K562 (cell line): ENCODE measurements around the gene KIAA2012. TPM values are rescaled to one million over a fixed set of nuclear protein-coding genes. Genes with fewer than 3 reads are reported as not detected.

Experiments used
- BRD9 ChIP-seq: fragments of 450-650 bp; IDR thresholded peaks from 2 replicates; pipeline ENCODE4 v1.6.1; 2018; ENCODE audit warnings: low read depth; ENCODE audit not compliant: partially characterized antibody
- C11orf30 ChIP-seq: fragments of 450-650 bp; IDR thresholded peaks from 2 replicates; pipeline ENCODE4 v1.6.1; 2016; ENCODE audit warnings: low read depth, mild to moderate bottlenecking
- GATA2 ChIP-seq: sonication (generic); formaldehyde crosslinking; IDR thresholded peaks from 2 replicates; pipeline ENCODE4 v1.4.0; 2020; ENCODE audit warnings: mild to moderate bottlenecking, missing genetic modification reagents
- HMBOX1 ChIP-seq: sonication (generic); IDR thresholded peaks from 2 replicates; pipeline ENCODE4 v1.6.1; 2016
- MAZ ChIP-seq, 2 experiments: fragments of 450-650 bp in 1 of 2; sonication (generic) in 1 of 2; formaldehyde crosslinking; IDR thresholded peaks in 1 of 2; conservative IDR thresholded peaks in 1 of 2; 2 replicates each; pipeline versions ENCODE4 v1.4.0 to v1.5.0; 2020; ENCODE audit warnings: mild to moderate bottlenecking in 1 of 2, missing genetic modification reagents in 1 of 2
- ZNF395 ChIP-seq: fragments of 200-800 bp; sonication (Bioruptor generic); IDR thresholded peaks from 2 replicates; pipeline ENCODE4 v1.6.1; 2017; ENCODE audit warnings: missing genetic modification characterization, missing compliant biosample characterization
- polyA plus RNA-seq, 8 experiments: library from polyadenylated mRNA; depleted of rRNA in 4 of 8; stranded (reverse) in 5 of 8; unstranded in 3 of 8; fragments of >200 nt; fragmentation: Nextera tagmentation in 2 of 8; fragmentation: Illumina TruSeq in 1 of 8; extraction: Ambion mirVana in 2 of 8; extraction: Trizol in 1 of 8; gene quantifications; 2 replicates each; pipeline versions ENCODE4 v1.2.1 to v1.2.3, GENCODE V29; 2011 to 2014; ENCODE audit warnings: inconsistent platforms in 1 of 8, missing spikeins in 1 of 8
- total RNA-seq, 7 experiments: library from RNA; depleted of rRNA in 6 of 7; stranded (reverse); fragments of >200 nt in 6 of 7; fragmentation: Illumina TruSeq in 2 of 7; extraction: Trizol in 2 of 7; gene quantifications; 2 replicates each; pipeline versions ENCODE4 v1.2.1 to v1.2.3, GENCODE V29; 2011 to 2021; ENCODE audit warnings: low replicate concordance in 1 of 7
- TF ChIP-seq, protein P1 (sequence below), 2 experiments: fragments of 450-650 bp in 1 of 2; sonication (generic) in 1 of 2; formaldehyde crosslinking in 1 of 2; IDR thresholded peaks; 2 replicates each; pipeline versions ENCODE4 v1.7.1 to v1.9.0; 2016 to 2022; ENCODE audit warnings: inconsistent platforms in 1 of 2, mild to moderate bottlenecking in 1 of 2, missing genetic modification reagents in 1 of 2
- TF ChIP-seq, protein P2 (sequence below): fragments of 450-650 bp; conservative IDR thresholded peaks from 2 replicates; pipeline ENCODE4 v1.6.1; 2016; ENCODE audit warnings: missing genetic modification characterization, low read depth, mild to moderate bottlenecking, control low read depth, missing compliant biosample characterization
- TF ChIP-seq, protein P3 (sequence below): fragments of 250-450 bp; sonication (Bioruptor Pico); IDR thresholded peaks from 2 replicates; pipeline ENCODE4 v1.4.0; 2020; ENCODE audit warnings: mild to moderate bottlenecking, moderate library complexity

The KIAA2012 gene
- total and polyA plus RNA-seq, 9 of the 15 experiments (the other 6 are each of a cell fraction or from before 2014, with no cell fraction given), result not detected

GRCh38 chr2:202033317-202034248 lies 39.5 kb upstream of the KIAA2012 start, which contains the start of gene FZD7 (continued):
- TF ChIP-seq, protein P1, sequence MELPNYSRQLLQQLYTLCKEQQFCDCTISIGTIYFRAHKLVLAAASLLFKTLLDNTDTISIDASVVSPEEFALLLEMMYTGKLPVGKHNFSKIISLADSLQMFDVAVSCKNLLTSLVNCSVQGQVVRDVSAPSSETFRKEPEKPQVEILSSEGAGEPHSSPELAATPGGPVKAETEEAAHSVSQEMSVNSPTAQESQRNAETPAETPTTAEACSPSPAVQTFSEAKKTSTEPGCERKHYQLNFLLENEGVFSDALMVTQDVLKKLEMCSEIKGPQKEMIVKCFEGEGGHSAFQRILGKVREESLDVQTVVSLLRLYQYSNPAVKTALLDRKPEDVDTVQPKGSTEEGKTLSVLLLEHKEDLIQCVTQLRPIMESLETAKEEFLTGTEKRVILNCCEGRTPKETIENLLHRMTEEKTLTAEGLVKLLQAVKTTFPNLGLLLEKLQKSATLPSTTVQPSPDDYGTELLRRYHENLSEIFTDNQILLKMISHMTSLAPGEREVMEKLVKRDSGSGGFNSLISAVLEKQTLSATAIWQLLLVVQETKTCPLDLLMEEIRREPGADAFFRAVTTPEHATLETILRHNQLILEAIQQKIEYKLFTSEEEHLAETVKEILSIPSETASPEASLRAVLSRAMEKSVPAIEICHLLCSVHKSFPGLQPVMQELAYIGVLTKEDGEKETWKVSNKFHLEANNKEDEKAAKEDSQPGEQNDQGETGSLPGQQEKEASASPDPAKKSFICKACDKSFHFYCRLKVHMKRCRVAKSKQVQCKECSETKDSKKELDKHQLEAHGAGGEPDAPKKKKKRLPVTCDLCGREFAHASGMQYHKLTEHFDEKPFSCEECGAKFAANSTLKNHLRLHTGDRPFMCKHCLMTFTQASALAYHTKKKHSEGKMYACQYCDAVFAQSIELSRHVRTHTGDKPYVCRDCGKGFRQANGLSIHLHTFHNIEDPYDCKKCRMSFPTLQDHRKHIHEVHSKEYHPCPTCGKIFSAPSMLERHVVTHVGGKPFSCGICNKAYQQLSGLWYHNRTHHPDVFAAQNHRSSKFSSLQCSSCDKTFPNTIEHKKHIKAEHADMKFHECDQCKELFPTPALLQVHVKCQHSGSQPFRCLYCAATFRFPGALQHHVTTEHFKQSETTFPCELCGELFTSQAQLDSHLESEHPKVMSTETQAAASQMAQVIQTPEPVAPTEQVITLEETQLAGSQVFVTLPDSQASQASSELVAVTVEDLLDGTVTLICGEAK (IDR thresholded peaks at IDR 0.05), result no peak
- TF ChIP-seq, protein P1 (CRISPR knock-in tag; IDR thresholded peaks at IDR 0.05), result no peak
- TF ChIP-seq MAZ (CRISPR knock-in tag; conservative IDR thresholded peaks at IDR 0.05 in 1 of 2, IDR thresholded peaks at IDR 0.05 in 1 of 2), result peak; percentile 54 to 97
- no peak for TF ChIP-seq BRD9
- TF ChIP-seq ZNF395, result 0 out of 2 replicates have a peak, but pooled peaks have one; percentile 30
- no peak for TF ChIP-seq C11orf30
- TF ChIP-seq, protein P2, sequence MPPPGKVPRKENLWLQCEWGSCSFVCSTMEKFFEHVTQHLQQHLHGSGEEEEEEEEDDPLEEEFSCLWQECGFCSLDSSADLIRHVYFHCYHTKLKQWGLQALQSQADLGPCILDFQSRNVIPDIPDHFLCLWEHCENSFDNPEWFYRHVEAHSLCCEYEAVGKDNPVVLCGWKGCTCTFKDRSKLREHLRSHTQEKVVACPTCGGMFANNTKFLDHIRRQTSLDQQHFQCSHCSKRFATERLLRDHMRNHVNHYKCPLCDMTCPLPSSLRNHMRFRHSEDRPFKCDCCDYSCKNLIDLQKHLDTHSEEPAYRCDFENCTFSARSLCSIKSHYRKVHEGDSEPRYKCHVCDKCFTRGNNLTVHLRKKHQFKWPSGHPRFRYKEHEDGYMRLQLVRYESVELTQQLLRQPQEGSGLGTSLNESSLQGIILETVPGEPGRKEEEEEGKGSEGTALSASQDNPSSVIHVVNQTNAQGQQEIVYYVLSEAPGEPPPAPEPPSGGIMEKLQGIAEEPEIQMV (tag), result no peak
- TF ChIP-seq, protein P3, sequence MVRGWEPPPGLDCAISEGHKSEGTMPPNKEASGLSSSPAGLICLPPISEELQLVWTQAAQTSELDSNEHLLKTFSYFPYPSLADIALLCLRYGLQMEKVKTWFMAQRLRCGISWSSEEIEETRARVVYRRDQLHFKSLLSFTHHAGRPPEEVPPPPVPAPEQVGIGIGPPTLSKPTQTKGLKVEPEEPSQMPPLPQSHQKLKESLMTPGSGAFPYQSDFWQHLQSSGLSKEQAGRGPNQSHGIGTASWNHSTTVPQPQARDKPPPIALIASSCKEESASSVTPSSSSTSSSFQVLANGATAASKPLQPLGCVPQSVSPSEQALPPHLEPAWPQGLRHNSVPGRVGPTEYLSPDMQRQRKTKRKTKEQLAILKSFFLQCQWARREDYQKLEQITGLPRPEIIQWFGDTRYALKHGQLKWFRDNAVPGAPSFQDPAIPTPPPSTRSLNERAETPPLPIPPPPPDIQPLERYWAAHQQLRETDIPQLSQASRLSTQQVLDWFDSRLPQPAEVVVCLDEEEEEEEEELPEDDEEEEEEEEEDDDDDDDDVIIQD (CRISPR knock-in tag), result no peak
- no peak for TF ChIP-seq HMBOX1
- TF ChIP-seq GATA2 (CRISPR knock-in tag), result no peak
